ENCODE results near the gene RNF144A.
"Not testable (repeated sequence)": the region's sequence is repeated elsewhere in the genome, so short reads cannot be mapped to it uniquely, and the experiment has no call there.

RNF144A gene

DNA sequence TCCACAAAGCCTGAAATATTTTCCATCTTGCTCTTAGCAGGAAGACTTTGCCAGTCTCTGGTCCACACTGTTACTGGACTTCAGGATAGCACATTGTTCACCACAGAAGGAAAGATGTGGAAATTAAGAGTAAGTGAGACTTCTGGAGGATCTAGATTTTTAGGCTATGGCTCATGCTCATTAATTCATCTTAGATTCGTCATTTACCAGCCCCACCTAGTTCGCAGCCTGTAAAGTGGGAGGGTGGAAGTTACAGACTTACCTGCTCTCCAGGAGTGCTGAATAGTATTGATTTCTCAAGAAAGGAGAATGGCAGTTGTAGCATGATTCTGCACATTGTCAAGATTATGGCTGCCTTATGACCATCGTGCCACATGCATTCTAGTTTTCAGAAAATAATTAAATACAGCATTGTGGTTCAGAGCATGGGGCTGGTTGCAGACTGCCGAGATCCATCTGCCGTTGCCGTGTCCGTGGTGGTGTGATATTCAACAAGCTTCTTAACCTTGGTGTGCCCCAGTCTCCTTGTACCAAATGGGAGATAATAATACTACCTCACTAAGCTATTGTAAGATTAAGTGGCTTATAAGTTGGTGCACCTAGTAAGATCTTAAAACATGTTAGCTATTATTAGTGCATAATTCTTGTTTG lies 56.8 kb downstream of the RNF144A start:
- peak in 1 of 14 donors; percentile 52 for DNase-seq

DNA sequence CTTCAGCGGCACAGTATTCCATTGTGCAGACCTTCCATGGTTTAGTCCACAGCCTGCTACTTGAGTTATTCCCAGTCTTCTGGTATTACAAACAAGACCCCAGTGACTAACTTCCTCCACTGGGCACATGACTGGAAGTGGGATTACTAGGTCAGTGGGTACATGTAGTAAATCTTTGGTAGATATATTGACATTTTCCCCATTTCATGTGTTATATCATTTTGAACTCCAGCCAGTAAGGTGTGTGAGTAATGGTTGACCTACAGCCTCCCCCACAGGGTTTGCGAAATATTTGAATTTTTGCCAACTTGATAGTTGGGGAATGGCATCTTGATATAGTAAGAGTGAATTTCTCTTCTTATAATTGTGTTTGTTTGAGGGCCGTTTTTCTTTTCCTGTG lies 58.8 kb downstream of the RNF144A start:
- DNase-seq, result no peak

DNA sequence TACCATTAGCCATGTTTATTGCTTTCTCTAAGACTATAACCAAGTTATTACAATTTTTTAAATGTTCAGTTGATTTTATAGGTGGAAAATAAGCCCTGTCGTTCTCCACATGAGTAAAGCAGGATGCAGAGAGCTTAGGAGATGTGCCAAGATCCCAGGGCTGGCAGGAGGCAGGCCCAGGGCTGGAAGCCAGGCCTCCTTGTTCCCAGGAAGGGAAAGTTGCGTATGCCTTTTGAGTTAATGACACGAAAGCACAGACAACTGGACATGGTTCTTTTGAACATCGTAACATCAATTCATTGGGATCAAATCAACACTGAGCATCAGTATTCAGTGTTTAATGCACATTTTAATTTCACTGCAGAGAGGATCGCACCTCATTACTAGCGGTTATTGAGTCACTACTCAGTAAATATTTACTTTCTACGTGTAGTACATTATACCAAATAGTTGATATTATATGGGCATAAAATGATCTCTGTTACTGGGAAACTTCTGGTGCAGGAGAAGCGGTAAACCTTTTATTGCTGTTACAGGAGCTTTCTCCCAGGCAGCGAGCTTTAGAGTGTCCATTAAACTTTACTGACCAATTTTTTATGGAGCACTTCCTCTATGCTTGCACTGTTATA lies 60.0 kb downstream of the RNF144A start:
- peak in 7 of 14 donors; percentile 23 to 91 (median 49) for DNase-seq

DNA sequence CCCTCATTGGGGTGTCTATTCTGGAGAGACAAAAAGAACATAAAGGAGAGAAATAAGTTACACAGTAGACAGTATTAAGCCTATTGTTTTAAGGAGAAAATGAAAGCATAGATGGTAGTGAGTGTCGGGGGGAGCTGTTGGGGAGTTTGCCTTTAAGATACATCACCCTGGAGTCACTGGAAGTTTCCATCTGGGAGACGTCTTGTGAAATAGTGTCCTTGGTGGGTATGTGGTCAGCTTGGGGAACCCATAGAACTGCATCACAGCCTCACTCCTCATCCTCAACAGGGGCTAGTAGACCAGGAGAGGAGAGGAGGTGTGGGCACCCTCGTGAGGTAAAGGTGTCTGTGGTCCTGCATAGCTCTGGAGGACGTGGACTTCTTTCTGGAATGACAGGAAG lies 60.6 kb downstream of the RNF144A start:
- no peak for DNase-seq

DNA sequence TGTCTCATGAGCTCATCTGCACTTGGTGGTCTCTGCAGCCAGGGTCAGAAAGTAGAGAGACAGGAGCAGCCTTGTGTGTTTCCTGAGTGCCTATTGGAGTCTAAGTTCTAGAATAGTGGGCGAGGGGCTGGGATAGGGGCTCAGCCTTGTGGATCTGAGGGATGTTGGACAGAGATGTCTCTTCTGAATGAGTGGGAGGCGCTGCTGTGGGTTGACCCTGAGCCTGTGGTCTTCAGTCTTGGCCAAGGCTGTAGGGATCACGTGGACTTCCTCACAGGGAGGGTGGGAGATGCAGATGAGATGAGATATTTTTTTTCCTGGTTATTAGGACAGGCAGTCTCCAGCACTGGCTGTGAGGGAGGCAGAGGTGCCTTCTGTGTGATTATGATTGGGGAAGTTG lies 61.8 kb downstream of the RNF144A start:
- no peak for DNase-seq

DNA sequence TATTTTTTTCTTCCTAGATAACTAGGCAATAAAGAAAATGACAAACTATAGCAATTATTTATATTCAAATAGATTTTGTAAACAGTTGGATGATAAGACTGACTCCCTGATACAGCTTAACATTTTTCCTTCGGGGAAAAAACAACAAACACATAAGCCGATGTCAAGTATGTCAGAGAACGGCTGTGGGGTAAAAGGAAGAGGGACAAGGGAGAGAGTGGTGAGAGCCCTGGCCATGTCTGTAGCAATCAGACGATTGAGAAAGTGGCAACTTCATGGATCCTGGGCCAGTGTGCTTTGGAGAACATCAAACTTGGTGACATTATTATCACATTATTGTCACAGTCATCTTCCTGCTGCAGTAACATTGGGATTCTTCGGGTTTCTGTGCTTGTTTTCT lies 65.2 kb downstream of the RNF144A start:
- no peak for DNase-seq

DNA sequence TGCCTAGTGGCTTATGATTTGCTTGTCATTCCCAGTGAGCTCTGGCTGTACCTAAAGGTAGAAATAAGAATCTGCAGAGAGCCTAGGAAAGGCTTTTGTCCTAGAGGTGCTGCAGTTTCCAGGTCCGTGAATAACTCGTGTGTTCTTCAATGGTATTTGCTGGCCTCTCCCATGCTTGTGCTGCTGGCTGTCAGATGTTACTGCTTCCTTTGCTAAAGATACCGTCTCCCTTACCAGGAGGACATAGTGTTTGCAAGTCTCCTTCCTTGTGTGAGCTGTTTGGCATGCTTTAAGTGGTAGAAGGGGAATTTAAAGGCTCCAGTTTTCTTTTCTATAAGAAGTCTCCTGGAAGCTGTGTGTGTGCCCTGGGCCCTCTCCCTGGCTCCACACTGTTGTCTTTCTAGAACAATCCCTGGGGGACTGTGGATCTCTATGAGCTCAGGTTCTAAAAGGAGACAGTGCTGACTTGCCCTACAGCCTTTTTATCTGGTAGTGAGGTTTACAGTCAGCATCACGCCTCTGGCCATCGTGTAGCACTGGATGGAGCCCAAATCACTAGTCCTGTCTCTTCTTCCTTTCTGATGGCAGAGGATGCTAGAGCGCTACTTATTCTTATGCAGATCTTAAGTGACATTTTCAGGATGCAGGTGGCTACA lies 65.8 kb downstream of the RNF144A start:
- peak in 1 of 14 donors; percentile 18 for DNase-seq

DNA sequence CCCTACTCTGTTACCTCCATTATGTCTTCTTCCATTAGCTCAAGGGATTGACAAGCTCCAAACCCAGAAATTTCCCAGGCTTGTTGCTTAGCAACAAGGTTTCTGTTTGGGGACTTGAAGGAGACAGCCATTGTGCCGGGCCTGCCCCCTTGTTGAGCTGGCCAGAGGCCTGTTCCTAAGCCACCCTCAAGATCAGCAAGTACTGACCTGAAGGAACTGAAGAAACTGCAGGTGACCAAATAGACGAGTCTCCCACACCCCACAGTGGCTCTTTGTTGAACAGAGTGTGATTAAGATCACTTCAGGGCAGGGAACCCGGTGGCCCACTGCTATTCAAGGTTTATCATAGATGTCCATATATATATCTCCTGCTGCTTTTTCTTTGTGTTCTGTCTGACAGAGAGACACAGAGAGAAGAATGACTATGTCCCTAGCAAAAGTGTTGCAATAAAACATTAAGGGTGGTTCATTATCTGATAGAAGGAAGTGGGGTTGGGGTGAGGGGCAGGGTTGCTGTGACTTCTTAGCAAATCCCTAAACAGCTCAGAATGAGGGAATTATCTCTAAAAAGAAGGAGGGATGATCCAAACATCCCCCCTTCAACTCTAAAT lies 69.2 kb downstream of the RNF144A start:
- DNase-seq, result peak in 2 of 14 donors; percentile 22 to 40

DNA sequence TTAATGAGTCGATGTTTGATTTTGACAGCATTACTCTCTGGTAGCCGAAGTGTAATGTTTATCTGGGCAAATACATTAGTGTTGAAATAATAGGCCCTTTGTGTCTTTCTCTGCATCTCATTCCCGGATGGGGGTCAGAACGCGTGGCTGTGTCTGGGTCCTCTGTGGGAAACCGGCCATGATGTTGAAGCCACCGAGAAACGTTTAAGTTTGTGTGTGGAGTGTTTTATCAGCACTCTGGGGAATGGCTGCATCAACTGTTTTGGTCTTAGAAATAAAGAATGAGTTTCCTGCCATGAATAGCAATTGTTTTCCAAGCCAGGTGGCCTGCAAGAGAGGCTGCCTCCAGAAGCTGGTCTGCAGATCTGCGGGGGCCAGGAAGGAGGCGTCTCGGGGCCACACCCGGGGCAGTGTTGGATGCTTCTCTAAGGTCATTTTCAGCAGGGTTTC lies 69.7 kb downstream of the RNF144A start:
- peak in 6 of 14 donors; percentile 42 to 63 (median 54) for DNase-seq

DNA sequence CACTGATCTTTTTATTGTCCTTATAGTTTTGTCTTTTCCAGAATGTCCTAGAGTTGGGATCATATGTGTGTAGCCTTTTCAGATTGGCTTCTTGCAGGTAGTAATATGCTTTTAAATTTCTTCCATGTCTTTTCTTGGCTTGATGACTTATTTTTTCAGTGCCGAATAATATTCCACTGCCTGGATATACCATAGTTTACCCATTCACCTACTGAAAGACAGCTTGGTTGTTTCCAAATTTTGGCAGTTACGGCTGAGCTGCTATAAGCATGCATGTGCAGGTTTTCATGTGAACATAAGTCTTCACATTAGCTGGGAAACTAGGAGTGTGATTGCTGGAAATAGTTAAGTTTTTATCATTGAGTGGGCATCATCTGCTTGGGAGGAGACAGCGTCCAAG lies 73.7 kb downstream of the RNF144A start:
- DNase-seq, result no peak

DNA sequence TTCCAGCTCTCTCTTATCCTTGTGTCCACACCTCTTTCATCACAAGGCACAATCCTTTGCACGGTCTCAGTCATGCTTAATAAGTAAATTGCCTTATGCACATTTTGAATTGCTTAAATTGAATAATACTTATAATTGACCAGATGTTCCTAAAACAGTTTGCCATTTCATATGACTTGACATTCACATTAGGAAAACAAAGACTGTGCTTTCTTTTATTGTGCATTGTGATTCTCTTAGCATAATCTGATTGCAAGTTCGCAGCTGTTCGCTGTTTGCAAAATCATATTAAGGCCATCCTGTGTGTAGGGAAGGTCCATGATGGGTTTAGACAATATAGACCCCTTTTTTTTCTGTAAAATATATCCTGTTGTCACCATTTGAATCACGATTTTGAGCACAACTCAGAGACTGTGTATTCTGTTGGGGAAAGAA lies 75.6 kb downstream of the RNF144A start:
- DNase-seq, result no peak

DNA sequence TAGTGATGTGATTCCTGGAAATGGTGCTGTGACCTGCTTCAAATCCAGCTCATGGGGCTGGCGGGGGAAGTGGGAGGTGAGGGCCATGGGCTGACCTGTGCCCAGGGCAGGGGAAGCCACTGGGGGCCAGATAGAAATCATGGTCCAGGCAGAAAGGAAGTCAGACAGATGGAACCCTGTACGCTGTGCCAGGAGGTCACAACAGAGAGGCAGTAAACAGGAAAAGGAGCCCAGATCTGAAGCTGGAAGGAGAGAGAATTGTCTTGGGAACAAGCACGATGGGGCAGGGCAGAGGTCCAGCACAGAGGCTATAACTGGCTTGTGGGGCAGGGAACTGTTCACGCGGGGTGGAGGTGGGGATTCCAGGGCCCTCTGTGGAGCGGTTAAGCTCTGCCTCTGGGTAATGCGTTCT lies 76.0 kb downstream of the RNF144A start:
- DNase-seq, result peak in 10 of 14 donors; percentile 35 to 83 (median 74)

DNA sequence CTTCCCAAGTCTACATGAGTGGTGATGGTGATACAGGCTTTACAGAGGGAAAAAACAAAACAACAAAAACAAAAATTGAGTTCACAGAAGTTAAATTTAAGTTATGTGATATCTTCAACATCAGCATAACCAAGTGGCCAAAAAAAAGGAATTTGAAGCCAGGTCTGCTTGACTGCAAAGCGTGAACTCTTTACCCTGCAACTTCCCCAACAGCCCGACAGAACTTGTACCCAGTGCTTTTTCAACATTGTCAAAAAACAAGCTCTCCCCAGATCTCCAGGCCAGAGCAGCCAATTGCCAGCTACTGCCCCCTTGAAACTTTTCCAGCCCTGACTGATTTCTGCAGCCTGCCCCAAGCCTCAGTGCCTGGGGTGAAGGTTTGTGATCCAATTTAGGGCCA lies 76.7 kb downstream of the RNF144A start:
- peak in 1 of 14 donors; percentile 16 for DNase-seq

DNA sequence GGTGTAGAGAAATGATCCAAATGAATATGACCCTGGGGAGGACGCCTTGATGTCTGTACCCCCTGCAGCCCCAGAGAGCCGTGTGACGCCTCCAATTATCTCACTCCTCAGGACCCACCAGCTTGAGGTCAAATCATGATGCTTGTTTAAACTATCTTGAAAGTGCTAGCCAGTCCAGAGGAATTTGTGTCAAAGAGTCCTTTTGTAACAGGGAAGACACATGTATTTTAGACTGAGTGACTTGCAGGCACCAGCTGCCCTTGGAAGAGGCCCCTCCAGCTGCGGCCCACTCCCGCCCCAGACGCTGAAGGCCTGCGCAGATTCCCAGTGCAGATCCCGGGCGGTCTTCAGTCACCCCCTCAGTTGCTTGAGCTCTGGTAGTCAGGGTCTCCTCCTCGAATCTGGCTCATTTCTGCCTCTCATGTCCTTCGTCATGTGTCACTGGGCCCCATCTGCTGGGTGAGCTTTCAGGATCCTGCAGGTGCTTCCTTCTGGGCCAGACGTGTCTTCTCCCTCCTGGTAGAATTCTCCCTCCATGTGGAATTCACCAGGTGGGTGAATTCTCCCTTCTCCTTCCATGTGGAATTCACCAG lies 77.4 kb downstream of the RNF144A start:
- peak in 1 of 14 donors; percentile 32 for DNase-seq

DNA sequence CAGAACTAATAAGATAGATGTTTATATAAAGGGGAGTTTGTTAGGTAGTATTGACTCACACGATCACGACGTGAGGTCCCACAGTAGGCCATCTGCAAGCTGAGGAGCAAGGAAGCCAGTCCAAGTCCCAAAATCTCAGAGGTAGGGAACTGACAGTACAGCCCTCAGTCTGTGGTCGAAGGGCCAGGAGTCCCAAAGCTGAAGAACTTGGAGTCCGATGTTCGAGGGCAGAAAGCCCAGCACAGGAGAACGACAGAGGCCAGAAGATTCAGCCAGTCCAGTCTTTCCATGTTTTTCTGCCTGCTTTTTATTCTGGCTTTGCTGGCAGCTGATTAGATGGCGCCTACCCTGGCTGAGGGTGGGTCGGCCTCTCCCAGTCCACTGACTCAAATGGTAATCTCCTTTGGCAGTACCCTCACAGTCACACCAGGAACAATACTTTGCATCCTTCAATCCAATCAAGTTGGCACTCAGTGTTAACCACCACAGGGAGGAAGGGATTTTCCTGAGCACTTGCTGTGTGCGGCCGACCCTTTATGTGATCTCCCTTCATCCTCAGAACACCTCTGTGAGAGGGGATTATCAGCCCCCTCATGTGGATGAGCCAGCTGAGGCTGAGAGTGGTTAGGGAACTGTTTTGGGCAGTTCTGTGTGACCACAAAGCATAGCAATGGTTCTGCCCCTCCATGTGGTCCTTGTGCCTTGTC lies 78.3 kb downstream of the RNF144A start:
- DNase-seq, result peak in 1 of 14 donors; percentile 20

DNA sequence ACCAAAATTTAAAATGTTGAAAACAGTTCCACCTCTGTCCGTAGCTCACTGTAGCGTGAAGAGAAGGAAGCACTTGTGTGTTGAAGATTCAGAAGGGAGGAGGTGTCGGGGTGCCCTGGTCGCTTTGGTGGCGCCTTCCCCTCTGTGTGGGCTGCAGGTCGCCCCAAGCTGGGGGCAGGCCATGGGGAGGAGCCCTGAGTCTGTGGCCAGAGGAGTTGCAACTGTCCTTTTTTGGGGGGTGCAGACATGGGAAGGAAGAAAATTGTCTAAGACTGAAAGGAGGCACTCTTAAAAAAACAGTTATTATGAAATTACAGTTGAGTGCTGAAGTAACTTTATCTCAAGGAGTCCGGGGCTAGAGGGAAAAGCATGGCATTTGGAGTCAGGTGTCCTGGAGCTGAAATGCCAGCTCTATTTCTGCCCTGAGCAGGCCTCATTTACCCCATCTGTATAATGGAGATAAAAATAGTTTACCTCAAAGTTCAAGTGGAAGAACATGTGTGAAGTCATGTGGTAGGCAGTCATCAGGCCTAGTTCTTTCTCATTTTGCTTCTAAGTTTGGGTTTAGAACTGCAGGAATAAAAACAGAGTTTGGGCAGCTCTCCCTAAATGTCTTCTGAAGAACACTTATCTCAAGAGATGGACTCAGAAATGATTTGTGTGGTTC lies 82.1 kb downstream of the RNF144A start:
- DNase-seq, result no peak

DNA sequence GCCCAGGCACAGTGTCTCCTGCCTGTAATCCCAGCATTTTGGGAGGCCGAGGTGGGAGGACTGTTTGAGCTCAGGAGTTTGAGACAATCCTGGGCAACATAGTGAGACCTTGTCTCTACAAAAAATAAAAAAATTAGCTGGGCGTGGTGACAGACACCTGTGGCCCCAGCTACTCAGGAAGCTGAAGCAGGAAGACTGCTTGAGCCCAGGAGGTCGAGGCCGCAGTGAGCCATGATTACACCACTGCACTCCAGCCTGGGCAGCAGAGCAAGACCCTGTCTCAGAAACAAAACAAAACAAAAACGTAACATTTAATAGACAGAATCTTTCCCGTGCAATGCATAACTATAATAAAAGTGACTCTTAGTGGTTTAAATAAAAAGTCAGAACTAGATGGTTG lies 84.2 kb downstream of the RNF144A start:
- DNase-seq, result not testable (repeated sequence)

DNA sequence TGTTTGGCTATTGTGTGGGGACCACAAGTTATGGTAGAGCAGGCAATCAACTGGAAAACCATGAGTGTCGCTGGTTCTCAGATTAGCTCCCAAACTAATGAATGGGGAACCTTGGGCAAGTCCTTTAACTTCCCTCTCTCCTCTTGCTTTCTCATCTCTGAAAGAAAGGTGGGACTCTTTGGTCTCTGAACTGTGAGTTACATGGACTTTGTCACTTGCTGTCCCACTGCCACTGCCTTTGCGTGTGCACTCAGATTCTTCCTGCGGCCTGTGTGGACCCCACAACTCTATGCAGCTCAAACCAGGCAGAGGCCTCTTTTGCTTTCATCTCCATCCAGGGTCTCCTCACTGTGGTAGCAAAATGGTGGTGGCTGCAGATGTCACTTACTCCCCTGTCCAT lies 86.7 kb downstream of the RNF144A start:
- DNase-seq, result no peak

DNA sequence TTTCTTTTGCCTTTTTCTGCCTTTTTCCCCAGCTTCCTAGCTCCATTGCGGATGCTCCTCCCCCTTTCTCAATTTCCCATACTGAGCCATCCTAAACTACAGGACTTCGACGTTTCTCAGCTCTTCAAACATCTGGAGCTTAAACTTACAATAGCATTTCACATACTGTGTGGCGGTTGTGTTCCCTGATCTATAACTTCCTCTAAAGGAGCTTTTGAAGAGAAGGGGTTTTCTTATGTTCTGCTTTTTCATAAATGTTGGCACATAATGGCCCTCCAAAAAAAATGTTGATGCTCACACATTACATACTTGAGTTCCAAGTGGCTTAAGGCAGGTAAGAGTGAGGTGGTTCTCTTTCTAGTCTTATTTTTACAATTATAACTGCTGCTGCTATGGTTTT lies 87.4 kb downstream of the RNF144A start:
- DNase-seq, result no peak

DNA sequence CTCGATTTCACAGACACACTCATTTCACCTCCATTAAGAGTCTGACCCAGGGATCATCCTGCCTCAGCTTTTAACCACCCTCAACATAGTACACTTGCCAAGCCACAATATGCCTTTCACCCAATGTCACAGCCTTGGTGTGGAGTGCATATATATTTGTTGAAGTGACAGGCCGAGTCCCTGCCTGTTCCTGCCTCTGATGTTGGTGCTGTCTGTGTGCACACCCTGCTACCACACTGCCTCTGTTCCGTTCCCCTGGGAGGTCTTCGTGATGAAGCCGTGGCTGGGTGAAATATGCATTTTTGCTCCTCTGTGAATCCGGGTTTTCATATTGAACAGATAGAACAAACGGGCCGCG lies 90.3 kb downstream of the RNF144A start:
- DNase-seq, result no peak
